Upper lobe of left lung (tissue), 4 donors: ENCODE data around the gene OR51S1.

ENCODE experiments used
- CTCF ChIP-seq, 6 experiments: fragments of 450-650 bp in 4 of 6; fragments of 200-600 bp in 2 of 6; sonication (generic) in 2 of 6; IDR thresholded peaks; one replicate each; pipeline ENCODE4 v1.5.1; 2016 to 2019; ENCODE audit warnings: antibody characterized with exemption in 6 of 6
- POLR2A ChIP-seq, 4 donors: fragments of 450-650 bp; IDR thresholded peaks; one replicate each; pipeline ENCODE4 v1.5.1; 2016 to 2017; ENCODE audit warnings: antibody characterized with exemption in 4 of 4, mild to moderate bottlenecking in 2 of 4

GRCh38 chr11:4884361-4884760 lies 35.4 kb upstream of the OR51S1 start:
- no peak for TF ChIP-seq CTCF (IDR thresholded peaks at IDR 0.05)
- TF ChIP-seq POLR2A (IDR thresholded peaks at IDR 0.05) = no peak
